HG03521 (cell line): ENCODE data around the gene ZNF563.
A peak's percentile ranks its signal among the peaks of the same experiment; 100 is the strongest.

Experiments used
- ATAC-seq: cut with Tn5 transposase; IDR thresholded peaks from one replicate; pipeline ENCODE4 v1.9.1; 2021; ENCODE audit warnings: mild to moderate bottlenecking, moderate library complexity; ENCODE audit not compliant: unreplicated experiment

The ZNF563 gene

GRCh38 chr19:12295191-12295590 lies 38.2 kb downstream of the ZNF563 start:
- no peak for ATAC-seq

GRCh38 chr19:12294249-12295158 lies 38.9 kb downstream of the ZNF563 start, which contains the start of gene ZNF44:
ZNF44 (minus strand) TSS chr19:12294883; CDS start chr19:12294694, 189 bp downstream.
- peak; percentile 89 for ATAC-seq

GRCh38 chr19:12293777-12294248 lies 39.6 kb downstream of the ZNF563 start:
- peak; percentile 39 for ATAC-seq

- ATAC-seq: no peak
Observed at GRCh38 chr19:12289790-12290065, 43.7 kb downstream of the ZNF563 start.

GRCh38 chr19:12287958-12288500 lies 45.4 kb downstream of the ZNF563 start:
- no peak for ATAC-seq

- no peak for ATAC-seq
Observed at GRCh38 chr19:12284631-12285030, 48.8 kb downstream of the ZNF563 start.

GRCh38 chr19:12284226-12284625 lies 49.2 kb downstream of the ZNF563 start:
- no peak for ATAC-seq

GRCh38 chr19:12278713-12279112 lies 54.7 kb downstream of the ZNF563 start:
- no peak for ATAC-seq

GRCh38 chr19:12272980-12273901 lies 60.2 kb downstream of the ZNF563 start:
- no peak for ATAC-seq

- ATAC-seq: no peak
Observed at GRCh38 chr19:12272386-12272785, 61.0 kb downstream of the ZNF563 start.

- no peak for ATAC-seq
Observed at GRCh38 chr19:12270854-12271253, 62.6 kb downstream of the ZNF563 start.
